HG02610 (cell line): Measurements from ENCODE around the gene LRP1B.

Experiments
- ATAC-seq: cut with Tn5 transposase; IDR thresholded peaks from one replicate; pipeline ENCODE4 v1.9.1; 2021; ENCODE audit warnings: mild to moderate bottlenecking, moderate library complexity; ENCODE audit not compliant: unreplicated experiment

LRP1B gene

GRCh38 chr2:142042536-142043199, 88.1 kb downstream of the LRP1B start:
- ATAC-seq: no peak

GRCh38 chr2:142041996-142042395, 88.8 kb downstream of the LRP1B start:
- no peak for ATAC-seq

GRCh38 chr2:142041105-142041504, 89.7 kb downstream of the LRP1B start:
- ATAC-seq: no peak

GRCh38 chr2:142040556-142040955, 90.3 kb downstream of the LRP1B start:
- no peak for ATAC-seq

- no peak for ATAC-seq
Observed at GRCh38 chr2:142038826-142039225, 92.0 kb downstream of the LRP1B start.

GRCh38 chr2:142037744-142038143, 93.1 kb downstream of the LRP1B start:
- no peak for ATAC-seq

- no peak for ATAC-seq
Observed at GRCh38 chr2:142037066-142037465, 93.8 kb downstream of the LRP1B start.

GRCh38 chr2:142033393-142033792, 97.4 kb downstream of the LRP1B start:
- ATAC-seq: no peak

GRCh38 chr2:142031656-142032055, 99.2 kb downstream of the LRP1B start:
- ATAC-seq: no peak

GRCh38 chr2:142030735-142031134, 100.1 kb downstream of the LRP1B start:
- no peak for ATAC-seq

GRCh38 chr2:142029974-142030373, 100.8 kb downstream of the LRP1B start:
- ATAC-seq: no peak

GRCh38 chr2:142025394-142025793, 105.4 kb downstream of the LRP1B start:
- ATAC-seq: no peak

GRCh38 chr2:142020368-142020767, 110.4 kb downstream of the LRP1B start:
- no peak for ATAC-seq

GRCh38 chr2:142014536-142014935, 116.3 kb downstream of the LRP1B start:
- ATAC-seq: no peak

- no peak for ATAC-seq
Observed at GRCh38 chr2:142012797-142013196, 118.0 kb downstream of the LRP1B start.

- no peak for ATAC-seq
Observed at GRCh38 chr2:142010477-142011270, 120.1 kb downstream of the LRP1B start.

- ATAC-seq: no peak
Observed at GRCh38 chr2:142008135-142008744, 122.6 kb downstream of the LRP1B start.

- ATAC-seq: no peak
Observed at GRCh38 chr2:141994066-141994465, 136.8 kb downstream of the LRP1B start.

- ATAC-seq: no peak
Observed at GRCh38 chr2:141992695-141993094, 138.1 kb downstream of the LRP1B start.

GRCh38 chr2:141968433-141968832, 162.4 kb downstream of the LRP1B start:
- ATAC-seq: no peak

- no peak for ATAC-seq
Observed at GRCh38 chr2:141967980-141968379, 162.8 kb downstream of the LRP1B start.

GRCh38 chr2:141967503-141967902, 163.3 kb downstream of the LRP1B start:
- ATAC-seq: no peak
